Measurements from ENCODE around the gene COL23A1.

DNA sequence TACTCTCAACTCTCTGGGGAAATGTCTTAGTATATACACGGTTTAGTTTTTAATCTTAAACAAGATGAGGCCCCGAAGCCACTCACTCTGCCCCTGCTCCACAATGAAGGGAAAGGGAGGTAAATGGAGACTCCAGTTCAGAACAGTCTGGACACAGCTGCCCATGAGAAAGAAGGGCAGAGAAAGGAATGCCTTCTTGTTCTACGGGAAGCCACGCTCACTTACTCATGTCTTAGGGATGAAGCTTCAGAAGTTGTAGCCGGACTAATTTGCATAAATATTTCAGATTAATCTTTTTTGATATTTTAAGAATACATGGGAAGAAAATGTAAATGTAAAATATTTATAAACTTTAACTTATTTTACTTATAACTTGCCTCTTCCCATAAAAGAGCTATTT lies 94.0 kb downstream of the COL23A1 start:
- TF ChIP-seq, protein P1, sequence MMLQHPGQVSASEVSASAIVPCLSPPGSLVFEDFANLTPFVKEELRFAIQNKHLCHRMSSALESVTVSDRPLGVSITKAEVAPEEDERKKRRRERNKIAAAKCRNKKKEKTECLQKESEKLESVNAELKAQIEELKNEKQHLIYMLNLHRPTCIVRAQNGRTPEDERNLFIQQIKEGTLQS (IDR thresholded peaks at IDR 0.05; ENCODE audit: insufficient read depth, low read depth, low read length) = no peak
- no peak for TF ChIP-seq MAFK (IDR thresholded peaks at IDR 0.05; ENCODE audit: low read depth, low read length)
- TF ChIP-seq, protein P2, sequence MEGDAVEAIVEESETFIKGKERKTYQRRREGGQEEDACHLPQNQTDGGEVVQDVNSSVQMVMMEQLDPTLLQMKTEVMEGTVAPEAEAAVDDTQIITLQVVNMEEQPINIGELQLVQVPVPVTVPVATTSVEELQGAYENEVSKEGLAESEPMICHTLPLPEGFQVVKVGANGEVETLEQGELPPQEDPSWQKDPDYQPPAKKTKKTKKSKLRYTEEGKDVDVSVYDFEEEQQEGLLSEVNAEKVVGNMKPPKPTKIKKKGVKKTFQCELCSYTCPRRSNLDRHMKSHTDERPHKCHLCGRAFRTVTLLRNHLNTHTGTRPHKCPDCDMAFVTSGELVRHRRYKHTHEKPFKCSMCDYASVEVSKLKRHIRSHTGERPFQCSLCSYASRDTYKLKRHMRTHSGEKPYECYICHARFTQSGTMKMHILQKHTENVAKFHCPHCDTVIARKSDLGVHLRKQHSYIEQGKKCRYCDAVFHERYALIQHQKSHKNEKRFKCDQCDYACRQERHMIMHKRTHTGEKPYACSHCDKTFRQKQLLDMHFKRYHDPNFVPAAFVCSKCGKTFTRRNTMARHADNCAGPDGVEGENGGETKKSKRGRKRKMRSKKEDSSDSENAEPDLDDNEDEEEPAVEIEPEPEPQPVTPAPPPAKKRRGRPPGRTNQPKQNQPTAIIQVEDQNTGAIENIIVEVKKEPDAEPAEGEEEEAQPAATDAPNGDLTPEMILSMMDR (IDR thresholded peaks at IDR 0.05; ENCODE audit: control extremely low read depth in 1 of 3, insufficient read depth in 1 of 3, low read depth in 1 of 3, low read length in 3 of 3) = no peak
- no peak for TF ChIP-seq JUND (IDR thresholded peaks at IDR 0.05; ENCODE audit: low read length)
- no peak for TF ChIP-seq POLR2A (IDR thresholded peaks at IDR 0.05; ENCODE audit: control extremely low read depth in 1 of 2, low read depth in 2 of 2, low read length in 2 of 2)
- TF ChIP-seq TAF1 (IDR thresholded peaks at IDR 0.05; ENCODE audit: low read depth, low read length) = no peak
- no peak for TF ChIP-seq POLR2AphosphoS5 (IDR thresholded peaks at IDR 0.05; ENCODE audit: low read depth, low read length)
- no peak for TF ChIP-seq SP1 (IDR thresholded peaks at IDR 0.05; ENCODE audit: low read depth, low read length)
- TF ChIP-seq TEAD4 (IDR thresholded peaks at IDR 0.05; ENCODE audit: low read depth, low read length) = no peak
- TF ChIP-seq SUZ12 (IDR thresholded peaks at IDR 0.05; ENCODE audit: low read length) = no peak

Measured in H1 (cell line).